A673 (cell line): ENCODE results near the gene ATP8B1. TPM values are rescaled to one million over a fixed set of nuclear protein-coding genes. Genes with fewer than 3 reads are reported as not detected.

ENCODE experiments used
- BruUV-seq: library from RNA; stranded (reverse); fragments of 400-500 nt; replicated peaks from 2 replicates; lab custom pipeline; 2021; lab: Mats Ljungman, UMichigan
- CTCF ChIA-PET: fragments of 300-600 bp; sonication (Branson Sonifier 250); formaldehyde crosslinking; loops from one replicate; lab custom pipeline; 2022; ENCODE audit warnings: antibody characterized with exemption; lab: Charles Lee
- POLR2A ChIA-PET: fragments of 300-600 bp; sonication (Branson Sonifier 250); formaldehyde crosslinking; loops from one replicate; lab custom pipeline; 2022; ENCODE audit warnings: antibody characterized with exemption; ENCODE audit not compliant: low non-redundant PET; lab: Charles Lee
- DNase-seq: peaks from one replicate; pipeline ENCODE4 v3.0.0-alpha.2; 2015; ENCODE audit warnings: low spot score
- H3K27ac ChIP-seq: fragments of 200-600 bp; sonication (generic); 2 replicates; pipeline ENCODE4 v1.5.1; 2016; ENCODE audit warnings: mixed run types, low read depth, mild to moderate bottlenecking, mixed read lengths, antibody characterized with exemption, low read length; ENCODE audit not compliant: poor library complexity, severe bottlenecking
- H3K27me3 ChIP-seq: fragments of 200-600 bp; sonication (generic); replicated peaks from 2 replicates; pipeline ENCODE4 v1.6.1; 2017; ENCODE audit warnings: mixed run types, low read depth, mild to moderate bottlenecking, mixed read lengths, antibody characterized with exemption, low read length; ENCODE audit not compliant: insufficient read depth, poor library complexity
- H3K36me3 ChIP-seq: fragments of 200-600 bp; sonication (generic); 2 replicates; pipeline ENCODE4 v1.6.1; 2016; ENCODE audit warnings: mixed run types, mild to moderate bottlenecking, mixed read lengths, antibody characterized with exemption, low read length; ENCODE audit not compliant: insufficient read depth, poor library complexity, severe bottlenecking
- H3K4me1 ChIP-seq: fragments of 200-600 bp; sonication (generic); 2 replicates; pipeline ENCODE4 v1.6.1; 2017; ENCODE audit warnings: mixed run types, mild to moderate bottlenecking, mixed read lengths, antibody characterized with exemption, low read length; ENCODE audit not compliant: insufficient read depth, poor library complexity, severe bottlenecking
- H3K4me3 ChIP-seq: fragments of 200-600 bp; sonication (generic); 2 replicates; pipeline ENCODE4 v1.5.1; 2016; ENCODE audit warnings: low read depth, mixed run types, mild to moderate bottlenecking, mixed read lengths, low read length; ENCODE audit not compliant: poor library complexity, severe bottlenecking
- H3K9me3 ChIP-seq: fragments of 200-600 bp; sonication (generic); 2 replicates; pipeline ENCODE4 v1.6.1; 2016; ENCODE audit warnings: mixed run types, low read depth, mild to moderate bottlenecking, mixed read lengths, antibody characterized with exemption, low read length; ENCODE audit not compliant: poor library complexity, severe bottlenecking
- EZH2 ChIP-seq: fragments of 200-600 bp; sonication (generic); IDR thresholded peaks from 2 replicates; pipeline ENCODE4 v1.6.1; 2017; ENCODE audit warnings: borderline replicate concordance, low read depth, mild to moderate bottlenecking, mixed read lengths, antibody characterized with exemption, low read length; ENCODE audit not compliant: poor library complexity, severe bottlenecking
- intact Hi-C: fragments of 100-400 bp; cut with micrococcal nuclease; formaldehyde crosslinking; loops from one replicate; pipeline ENCODE4 v1.10.0; 2022; ENCODE audit not compliant: unreplicated experiment
- total RNA-seq: library from RNA; stranded (reverse); gene quantifications from 2 replicates; pipeline ENCODE4 v1.2.3, GENCODE V29; 2021
- TF ChIP-seq, protein P1 (sequence below): fragments of 300-800, 200-600 bp; sonication (generic); conservative IDR thresholded peaks from 2 replicates; pipeline ENCODE4 v1.5.1; 2017; ENCODE audit warnings: low read depth, mild to moderate bottlenecking, antibody characterized with exemption, low read length, moderate library complexity, mixed read lengths

Gene ATP8B1
- total RNA-seq, 1 experiment from 2014 or later, result 35.6 TPM

DNA sequence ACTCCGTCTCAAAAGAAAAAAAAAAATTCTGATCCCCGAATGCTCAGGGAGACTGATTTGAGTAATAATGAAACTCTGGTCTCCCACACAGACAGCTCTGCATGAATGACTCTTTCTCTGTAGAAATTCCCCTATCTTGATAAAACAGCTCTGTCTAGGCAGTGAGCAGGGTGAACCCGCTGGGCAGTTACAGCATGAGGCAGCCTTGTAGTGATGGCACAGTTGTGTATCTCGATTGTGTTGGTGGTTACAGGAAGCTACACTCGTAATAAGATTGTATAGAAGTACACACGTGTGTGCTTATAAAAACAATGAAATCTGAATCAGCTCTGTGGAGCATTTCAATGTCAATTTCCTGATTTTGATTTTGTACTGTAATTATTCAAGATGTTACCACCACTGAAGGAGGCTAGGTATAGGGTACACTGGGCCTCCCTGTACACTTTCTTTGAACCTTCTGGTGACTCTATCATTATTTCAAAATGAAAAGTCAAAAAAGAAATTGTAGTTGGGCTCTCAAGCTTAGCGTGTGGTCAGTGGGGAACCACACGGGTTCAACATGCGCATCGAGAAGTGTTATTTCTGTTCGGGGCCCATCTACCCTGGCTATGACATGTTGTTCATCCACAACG lies 34.9 kb upstream of the ATP8B1 start:
- Histone ChIP-seq H3K4me3 (no peak overlapping the region), H3K27me3 (no peaks in the 10 kb centered on the region), H3K4me1 (peaks cover 36% of the 10 kb centered on the region), H3K27ac (no peak overlapping the region), H3K9me3 (no peaks in the 10 kb centered on the region), H3K36me3 (no peaks in the 10 kb centered on the region)
- ChIA-PET POLR2A (no interaction called here), CTCF (interaction anchor here (0.5 kb wide), 1 partner anchor 9 kb away, joined by 3 read pairs; no protein-coding TSS in a partner anchor)
- intact Hi-C loops, result no loop called here
- TF ChIP-seq EZH2, result no peak
- TF ChIP-seq, protein P1, sequence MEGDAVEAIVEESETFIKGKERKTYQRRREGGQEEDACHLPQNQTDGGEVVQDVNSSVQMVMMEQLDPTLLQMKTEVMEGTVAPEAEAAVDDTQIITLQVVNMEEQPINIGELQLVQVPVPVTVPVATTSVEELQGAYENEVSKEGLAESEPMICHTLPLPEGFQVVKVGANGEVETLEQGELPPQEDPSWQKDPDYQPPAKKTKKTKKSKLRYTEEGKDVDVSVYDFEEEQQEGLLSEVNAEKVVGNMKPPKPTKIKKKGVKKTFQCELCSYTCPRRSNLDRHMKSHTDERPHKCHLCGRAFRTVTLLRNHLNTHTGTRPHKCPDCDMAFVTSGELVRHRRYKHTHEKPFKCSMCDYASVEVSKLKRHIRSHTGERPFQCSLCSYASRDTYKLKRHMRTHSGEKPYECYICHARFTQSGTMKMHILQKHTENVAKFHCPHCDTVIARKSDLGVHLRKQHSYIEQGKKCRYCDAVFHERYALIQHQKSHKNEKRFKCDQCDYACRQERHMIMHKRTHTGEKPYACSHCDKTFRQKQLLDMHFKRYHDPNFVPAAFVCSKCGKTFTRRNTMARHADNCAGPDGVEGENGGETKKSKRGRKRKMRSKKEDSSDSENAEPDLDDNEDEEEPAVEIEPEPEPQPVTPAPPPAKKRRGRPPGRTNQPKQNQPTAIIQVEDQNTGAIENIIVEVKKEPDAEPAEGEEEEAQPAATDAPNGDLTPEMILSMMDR, result no peak
- no peak for DNase-seq
- BruUV-seq, result no TSS peak

DNA sequence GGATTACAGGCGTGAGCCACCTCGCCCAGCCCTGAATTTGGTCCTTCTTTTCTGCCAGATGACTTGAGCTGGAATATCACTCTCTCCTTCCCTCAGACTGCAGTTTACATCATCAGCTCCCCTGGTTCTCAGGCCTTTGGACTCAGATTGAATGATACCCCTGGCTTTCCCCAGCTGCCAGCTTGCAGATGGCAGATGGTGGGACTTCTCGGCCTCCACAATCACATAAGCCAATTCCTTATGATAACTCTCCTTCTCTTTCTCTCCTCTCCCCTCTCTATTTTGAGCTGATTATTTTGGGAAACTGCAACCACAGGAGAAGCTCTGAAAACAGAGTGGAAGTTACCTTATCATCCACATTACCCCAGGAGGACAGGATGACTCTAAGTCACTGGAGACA lies 33.4 kb upstream of the ATP8B1 start:
- ChIA-PET POLR2A (no interaction called here), CTCF (no interaction called here)
- intact Hi-C loops, result no loop called here
- Histone ChIP-seq H3K36me3 (no peaks in the 10 kb centered on the region), H3K27ac (no peak overlapping the region), H3K27me3 (no peaks in the 10 kb centered on the region), H3K4me3 (no peak overlapping the region), H3K4me1 (peaks cover 23% of the 10 kb centered on the region), H3K9me3 (no peaks in the 10 kb centered on the region)
- TF ChIP-seq, protein P1, result no peak
- TF ChIP-seq EZH2, result no peak
- BruUV-seq, result no TSS peak
- no peak for DNase-seq

DNA sequence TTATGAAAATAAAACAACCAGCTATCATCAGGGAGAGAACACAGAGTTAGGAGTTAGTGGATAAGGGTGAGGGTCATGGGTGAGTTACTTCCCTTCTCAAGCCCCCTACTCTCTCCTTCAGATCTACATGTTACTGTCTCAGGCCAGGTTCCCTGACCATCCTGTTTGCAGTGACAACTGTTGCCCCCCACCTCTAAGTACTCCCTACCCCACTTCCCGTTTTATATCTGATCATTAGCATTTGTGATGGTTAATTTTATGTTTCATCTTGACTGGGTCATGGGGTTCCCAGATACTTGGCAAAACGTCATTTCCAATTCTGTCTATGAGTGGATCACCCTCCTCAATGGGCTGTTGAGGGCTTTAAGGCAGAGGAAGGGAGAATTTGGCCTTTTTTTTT lies 32.8 kb upstream of the ATP8B1 start:
- TF ChIP-seq EZH2, result no peak
- TF ChIP-seq, protein P1, result no peak
- no peak overlapping the region for H3K27ac ChIP-seq
- DNase-seq, result no peak
- POLR2A ChIA-PET, result no interaction called here
- no peak overlapping the region for H3K4me3 ChIP-seq
- CTCF ChIA-PET, result no interaction called here
- H3K27me3 ChIP-seq, result no peaks in the 10 kb centered on the region
- BruUV-seq, result no TSS peak
- no peaks in the 10 kb centered on the region for H3K9me3 ChIP-seq
- H3K36me3 ChIP-seq, result no peaks in the 10 kb centered on the region
- peaks cover 21% of the 10 kb centered on the region for H3K4me1 ChIP-seq
- intact Hi-C loops, result no loop called here
